GM12864 (cell line): ENCODE results near the gene GDNF.

Experiments
- DNase-seq: peaks from one replicate; pipeline ENCODE4 v3.0.0-alpha.2; 2011; ENCODE audit warnings: low read depth
- H3K4me3 ChIP-seq: 2 replicates; pipeline ENCODE4 v1.5.1; 2011; ENCODE audit warnings: mild to moderate bottlenecking, low read depth, low read length, control low read depth
- CTCF ChIP-seq: IDR thresholded peaks from 2 replicates; pipeline ENCODE4 v1.5.1; 2011; ENCODE audit warnings: low read depth, mild to moderate bottlenecking, moderate library complexity, low read length, control low read depth, inconsistent platforms; ENCODE audit errors: missing control alignments

Gene GDNF

GRCh38 chr5:37859805-37860204, 20.0 kb upstream of the GDNF start:
- no peak overlapping the region for H3K4me3 ChIP-seq
- no peak for TF ChIP-seq CTCF
- DNase-seq = peak; percentile 48

GRCh38 chr5:37858250-37858649, 18.4 kb upstream of the GDNF start:
- DNase-seq = no peak
- H3K4me3 ChIP-seq = no peak overlapping the region
- TF ChIP-seq CTCF = no peak

GRCh38 chr5:37857696-37858095, 17.9 kb upstream of the GDNF start:
- no peak for DNase-seq
- TF ChIP-seq CTCF = no peak
- H3K4me3 ChIP-seq = no peak overlapping the region

GRCh38 chr5:37855438-37855837, 15.6 kb upstream of the GDNF start:
- H3K4me3 ChIP-seq = no peak overlapping the region
- no peak for TF ChIP-seq CTCF
- DNase-seq = no peak

- no peak for TF ChIP-seq CTCF
- DNase-seq = no peak
- no peak overlapping the region for H3K4me3 ChIP-seq
Observed at GRCh38 chr5:37851305-37851704, 11.5 kb upstream of the GDNF start.

- H3K4me3 ChIP-seq = no peak overlapping the region
- no peak for DNase-seq
- TF ChIP-seq CTCF = no peak
Observed at GRCh38 chr5:37850226-37850865, 10.5 kb upstream of the GDNF start.

- DNase-seq = no peak
Observed at GRCh38 chr5:37849641-37850040, 9.8 kb upstream of the GDNF start.

More at GRCh38 chr5:37849641-37850040, 9.8 kb upstream of the GDNF start:
- no peak for TF ChIP-seq CTCF
- H3K4me3 ChIP-seq = no peak overlapping the region
